HG02981 (cell line): ENCODE results near the gene UBXN2A.
"Not testable (repeated sequence)": the region's sequence is repeated elsewhere in the genome, so short reads cannot be mapped to it uniquely, and the experiment has no call there.

ENCODE experiments used
- ATAC-seq: cut with Tn5 transposase; IDR thresholded peaks from one replicate; pipeline ENCODE4 v1.9.1; 2021; ENCODE audit warnings: mild to moderate bottlenecking, moderate library complexity; ENCODE audit not compliant: unreplicated experiment

The UBXN2A gene

GRCh38 chr2:23940718-23941620 lies 706 bp downstream of the UBXN2A start:
- ATAC-seq: peak; percentile 58

- no peak for ATAC-seq
These were observed 1.4 kb downstream of the UBXN2A start for GRCh38 chr2:23941644-23942043.

DNA sequence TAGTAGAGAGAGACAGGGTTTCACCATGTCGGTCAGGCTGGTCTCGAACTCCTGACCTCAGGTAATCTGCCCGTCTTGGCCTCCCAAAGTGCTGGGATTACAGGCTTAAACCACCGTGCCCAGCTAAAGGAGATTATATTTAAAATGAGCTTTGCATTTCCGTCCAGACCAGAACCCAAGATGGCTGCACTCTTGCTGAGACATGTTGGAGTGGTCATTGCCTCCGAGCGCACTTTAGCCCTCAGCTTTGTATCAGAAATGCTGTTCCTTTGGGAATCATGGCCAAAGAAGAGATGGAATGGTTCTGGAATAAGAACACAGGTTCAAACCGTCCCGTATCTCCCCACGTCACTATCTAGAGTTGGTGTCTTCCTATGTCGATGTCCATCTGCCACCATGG lies 3.4 kb downstream of the UBXN2A start:
- ATAC-seq: no peak

DNA sequence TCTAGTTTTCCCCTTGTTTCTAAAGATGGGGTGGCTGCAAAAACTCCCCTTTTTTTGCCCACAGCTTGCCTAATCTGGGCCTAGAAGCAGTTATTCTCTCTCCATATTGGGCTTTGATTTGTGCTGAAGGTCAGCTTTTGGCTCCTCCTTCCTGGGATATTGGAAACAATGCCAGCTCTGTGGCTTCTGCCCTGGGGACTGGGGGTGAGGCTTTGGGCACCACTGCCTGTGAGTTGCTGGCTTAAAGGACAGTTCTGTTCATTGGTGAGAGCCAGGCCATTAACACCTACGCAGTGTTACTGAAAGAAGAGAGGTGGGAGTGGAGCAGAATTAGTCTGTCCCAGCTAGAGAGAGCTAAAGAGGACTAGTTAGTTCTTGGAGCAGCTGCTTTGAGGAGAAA lies 4.3 kb downstream of the UBXN2A start:
- no peak for ATAC-seq

GRCh38 chr2:23944976-23945375 lies 4.7 kb downstream of the UBXN2A start:
- ATAC-seq: no peak

DNA sequence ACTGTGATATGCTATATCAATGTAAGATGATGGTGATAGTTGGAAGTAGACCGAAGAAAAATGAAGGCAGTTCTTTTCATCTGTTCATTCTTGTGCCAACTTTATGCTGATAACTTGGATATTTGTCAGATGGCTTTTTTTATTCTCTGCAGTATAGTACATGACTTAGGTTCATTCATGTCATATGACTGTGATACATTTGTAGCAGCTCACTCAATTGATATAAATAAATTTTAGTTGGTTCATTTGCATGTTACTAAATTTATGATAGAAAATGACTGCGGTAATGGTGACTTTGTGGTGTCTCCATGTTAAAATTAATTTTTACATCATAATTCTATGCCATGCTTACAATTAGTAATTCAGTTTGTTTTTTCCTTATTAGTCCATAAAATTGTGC lies 7.1 kb downstream of the UBXN2A start:
- ATAC-seq: no peak

DNA sequence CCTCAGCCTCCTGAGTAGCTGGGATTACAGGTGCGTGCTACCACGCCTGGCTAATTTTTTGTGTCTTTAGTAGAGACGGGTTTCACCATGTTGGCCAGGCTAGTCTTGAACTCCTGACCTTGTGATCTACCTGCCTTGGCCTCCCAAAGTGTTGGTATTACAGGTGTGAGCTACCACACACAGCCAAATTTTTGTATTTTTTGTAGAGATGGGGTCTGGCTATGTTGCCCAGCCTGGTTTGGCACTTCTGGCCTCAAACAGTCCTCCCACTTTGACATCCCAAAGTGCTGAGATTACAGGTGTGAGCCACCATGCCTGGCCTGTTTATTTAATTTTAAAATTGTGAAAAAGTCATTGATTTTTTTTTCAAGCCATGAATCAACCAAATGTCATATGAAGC lies 12.3 kb downstream of the UBXN2A start:
- ATAC-seq: not testable (repeated sequence)

GRCh38 chr2:23953625-23954024 lies 13.4 kb downstream of the UBXN2A start:
- ATAC-seq: no peak

DNA sequence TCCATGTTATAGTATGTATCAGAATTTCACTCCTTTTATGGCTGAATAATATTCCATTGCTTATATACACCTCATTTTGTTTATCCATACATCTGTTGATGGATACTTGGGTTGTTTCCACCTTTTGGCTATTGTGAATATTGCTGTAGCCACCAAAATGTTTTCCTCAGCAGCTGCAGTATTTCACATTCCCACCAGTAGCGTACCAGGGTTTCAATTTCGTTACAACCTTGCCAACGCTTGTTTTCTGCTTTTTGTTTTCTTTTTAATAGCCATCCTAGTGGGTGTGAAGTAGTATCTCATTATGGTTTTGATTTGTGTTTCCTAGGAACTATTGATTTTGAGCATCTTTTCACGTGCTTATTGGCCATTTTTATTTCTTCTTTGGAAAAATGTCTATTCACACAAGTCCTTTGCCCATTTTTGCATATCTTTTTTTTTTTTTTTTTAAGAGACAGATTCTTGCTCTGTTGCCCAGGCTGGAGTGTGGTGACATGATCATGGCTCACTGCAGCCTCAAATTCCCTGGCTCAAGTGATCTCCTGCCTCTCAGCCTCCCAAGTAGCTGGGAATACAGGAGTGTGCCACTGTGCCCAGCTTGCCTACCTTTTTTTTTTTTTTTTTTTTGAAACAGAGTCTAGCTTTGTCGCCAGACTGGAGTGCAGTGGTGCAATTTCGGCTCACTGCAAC lies 14.2 kb downstream of the UBXN2A start:
- no peak for ATAC-seq

DNA sequence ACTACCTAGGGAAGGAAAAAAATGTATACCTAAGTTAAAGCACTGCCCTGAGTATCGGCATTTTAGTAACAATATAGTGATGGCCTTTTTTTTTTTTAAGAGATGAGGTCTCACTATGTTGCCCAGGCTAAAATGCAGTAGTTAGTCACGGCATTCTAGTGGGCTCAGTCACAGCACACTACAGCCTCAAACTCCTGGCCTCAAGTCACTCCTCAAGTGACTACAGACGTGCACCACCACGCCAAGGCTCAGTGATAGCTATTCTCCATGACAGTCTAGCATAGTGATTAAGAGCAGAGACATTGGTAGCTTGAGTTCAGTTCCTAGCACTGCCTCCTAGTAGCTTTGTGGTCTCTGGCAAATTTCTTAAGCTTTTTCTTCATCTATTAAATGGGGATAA lies 27.6 kb downstream of the UBXN2A start:
- no peak for ATAC-seq

GRCh38 chr2:23976883-23977282 lies 36.6 kb downstream of the UBXN2A start:
- no peak for ATAC-seq

GRCh38 chr2:23988371-23988770 lies 48.1 kb downstream of the UBXN2A start:
- ATAC-seq: no peak

- ATAC-seq: no peak
These were observed 52.7 kb downstream of the UBXN2A start for GRCh38 chr2:23992931-23993330.

DNA sequence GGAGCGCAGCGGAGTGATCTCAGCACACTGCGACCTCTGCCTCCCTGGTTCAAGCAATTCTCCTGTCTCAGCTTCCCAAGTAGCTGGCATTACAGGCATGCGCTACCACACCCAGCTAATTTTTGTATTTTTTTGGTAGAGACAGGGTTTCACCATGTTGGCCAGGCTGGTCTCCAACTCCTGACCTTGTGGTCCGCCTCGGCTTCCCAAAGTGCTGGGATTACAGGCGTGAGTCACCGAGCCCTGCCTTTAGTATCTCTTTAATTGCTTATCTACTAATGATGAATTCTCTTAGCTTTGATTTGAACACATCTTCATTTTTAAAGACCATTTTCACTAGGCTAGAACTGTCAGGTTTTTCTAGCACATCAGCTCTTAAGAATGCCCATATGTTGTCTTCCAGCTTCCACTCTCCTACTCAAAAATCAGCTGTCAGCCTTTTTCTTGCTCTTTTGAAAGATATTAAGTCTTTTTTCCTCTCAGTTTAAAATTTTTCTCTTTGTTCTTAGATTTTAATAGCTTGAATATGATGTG lies 53.5 kb downstream of the UBXN2A start:
- ATAC-seq: no peak

DNA sequence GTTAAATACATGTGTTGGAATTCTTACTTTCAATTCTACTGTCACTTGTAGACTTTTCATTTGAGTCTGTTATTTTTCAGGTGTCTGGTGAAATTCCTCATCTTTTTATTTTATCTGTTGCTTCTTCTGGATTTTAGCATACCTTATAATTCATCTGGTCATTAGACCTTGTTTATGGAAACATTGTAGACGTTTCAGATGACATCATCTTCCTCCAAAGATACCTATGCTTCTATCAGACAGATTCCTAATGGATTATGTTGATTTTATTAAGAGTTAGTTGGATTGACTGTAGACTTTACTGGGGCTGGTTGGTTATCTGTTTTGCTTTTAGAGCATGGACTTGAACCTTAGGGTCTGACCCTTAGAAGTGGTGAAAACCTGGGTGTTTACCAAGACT lies 54.3 kb downstream of the UBXN2A start:
- no peak for ATAC-seq

DNA sequence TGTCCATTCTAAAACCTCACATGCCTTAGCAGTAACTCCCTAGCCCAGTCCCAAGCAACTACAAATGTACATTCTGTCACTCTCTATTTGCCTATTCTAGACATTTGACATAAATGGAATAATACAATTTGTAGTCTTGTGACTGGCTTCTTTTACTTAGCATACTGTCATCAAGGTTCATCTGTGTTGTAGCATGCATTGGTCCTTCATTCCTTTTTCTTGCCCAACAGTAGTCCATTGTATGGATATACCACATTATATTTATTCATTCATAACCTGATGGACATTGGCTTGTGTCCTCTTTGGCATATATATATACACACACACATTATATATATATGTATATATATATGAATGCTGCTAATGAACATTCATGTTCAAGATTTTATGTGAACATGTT lies 67.4 kb downstream of the UBXN2A start:
- no peak for ATAC-seq

- no peak for ATAC-seq
These were observed 68.6 kb downstream of the UBXN2A start for GRCh38 chr2:24008672-24009366.

- ATAC-seq: no peak
These were observed 69.1 kb downstream of the UBXN2A start for GRCh38 chr2:24009367-24009679.

DNA sequence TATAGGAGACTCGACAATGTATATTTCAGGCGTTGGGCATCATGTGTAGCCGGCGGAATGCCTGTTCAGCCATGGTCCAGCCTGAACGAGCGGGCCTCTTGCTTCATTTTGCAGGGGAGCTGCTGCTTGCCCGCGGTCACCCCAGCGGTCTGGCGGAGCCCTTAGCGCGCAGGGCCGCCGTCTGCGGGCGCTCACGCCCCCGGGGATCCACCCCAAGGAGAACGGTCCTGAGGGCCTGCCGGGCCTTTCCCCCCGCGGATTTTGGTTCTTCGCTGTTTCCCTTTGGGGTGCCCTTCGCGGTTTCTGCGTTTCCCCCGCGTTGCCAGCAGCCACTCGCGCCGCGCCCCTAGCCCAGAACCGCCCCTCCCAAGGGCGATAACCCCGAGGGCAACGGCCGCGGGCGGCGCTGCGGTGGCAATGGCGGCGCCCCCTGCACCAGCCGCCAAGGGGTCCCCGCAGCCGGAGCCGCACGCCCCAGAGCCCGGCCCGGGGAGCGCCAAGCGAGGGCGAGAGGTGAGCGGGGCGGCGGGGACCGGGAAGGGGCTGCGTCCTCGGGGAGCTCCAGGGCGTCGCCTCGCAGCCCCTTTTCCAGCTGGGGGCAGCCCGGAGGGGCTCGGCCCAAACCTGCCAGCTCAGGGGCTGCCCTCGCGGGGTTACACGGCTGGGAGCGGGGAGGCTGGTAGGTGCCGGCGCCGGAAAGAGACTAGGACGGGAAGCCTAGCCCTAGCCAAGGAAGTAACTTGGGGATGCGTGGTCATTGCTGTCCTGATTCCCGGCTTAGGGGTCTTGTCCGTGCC lies 69.6 kb downstream of the UBXN2A start, which contains the start of gene MFSD2B:
Gene MFSD2B, plus strand, starts transcription at position 406 of the 797 bp plus-strand sequence. Its CDS starts 12 bp downstream, at position 418.
- no peak for ATAC-seq

GRCh38 chr2:24010477-24011249 lies 70.4 kb downstream of the UBXN2A start:
- no peak for ATAC-seq
